ENCODE data around the gene GRIN2D.
"Not testable (repeated sequence)": the region's sequence is repeated elsewhere in the genome, so short reads cannot be mapped to it uniquely, and the experiment has no call there.

GRIN2D gene

GRCh38 chr19:48368936-48369335 is 24.5 kb upstream of the GRIN2D start (continued):
- TF ChIP-seq ZNF266 (tag by site-specific recombination; IDR thresholded peaks at IDR 0.05; ENCODE audit: low read depth), result no peak
- no peak for TF ChIP-seq ZNF513 (tag by site-specific recombination; IDR thresholded peaks at IDR 0.05)
- no peak for TF ChIP-seq KLF9 (tag by site-specific recombination; IDR thresholded peaks at IDR 0.05; ENCODE audit: low read depth)

- Histone ChIP-seq H3K4me1 (ENCODE audit: control insufficient read depth, insufficient read depth, low read length) (peaks cover 12% of the 10 kb centered on the region), H3K27ac (ENCODE audit: extremely low read depth, low read depth, low read length) (no peak overlapping the region), H3K4me3 (ENCODE audit: low read depth, low read length) (no peak overlapping the region), H3K9me3 (ENCODE audit: control insufficient read depth, insufficient read depth, low read depth, low read length) (no peaks in the 10 kb centered on the region), H3K36me3 (ENCODE audit: control insufficient read depth in 2 of 2, insufficient read depth in 1 of 2, low read length in 2 of 2) (no peaks in the 10 kb centered on the region; a peak in 1 of 3 replicates)
- ChIA-PET CTCF (interaction anchor here (1.0 kb wide), 1 partner anchor 20 kb away, joined by 4 read pairs; the partner anchor contains the start of gene KDELR1), POLR2A (interaction anchor here (0.5 to 1.1 kb wide), 3 partner anchors 39 to 50 kb away, joined by 4 to 5 read pairs (median 4); no protein-coding TSS in a partner anchor)
- TF ChIP-seq ZNF529 (tag by site-specific recombination; IDR thresholded peaks at IDR 0.05; ENCODE audit: insufficient replicate concordance) (no peak), ZNF837 (tag by site-specific recombination; IDR thresholded peaks at IDR 0.05) (no peak), ZNF664 (tag by site-specific recombination; IDR thresholded peaks at IDR 0.05) (no peak), ZNF660 (tag by site-specific recombination; IDR thresholded peaks at IDR 0.05) (no peak), KLF17 (tag by site-specific recombination; IDR thresholded peaks at IDR 0.05) (no peak), ZNF658 (tag by site-specific recombination; IDR thresholded peaks at IDR 0.05) (no peak), RBAK (tag by site-specific recombination; IDR thresholded peaks at IDR 0.05) (no peak), ZNF510 (tag by site-specific recombination; IDR thresholded peaks at IDR 0.05; ENCODE audit: insufficient replicate concordance) (no peak), ZBTB48 (tag by site-specific recombination; IDR thresholded peaks at IDR 0.05) (no peak), BCL6B (tag by site-specific recombination; IDR thresholded peaks at IDR 0.05) (no peak), ZNF155 (tag by site-specific recombination; IDR thresholded peaks at IDR 0.05) (no peak), KLF9 (tag by site-specific recombination; IDR thresholded peaks at IDR 0.05; ENCODE audit: low read depth) (no peak)
Measured at GRCh38 chr19:48370955-48371354, 22.5 kb upstream of the GRIN2D start.

GRCh38 chr19:48371367-48371766 is 22.1 kb upstream of the GRIN2D start:
- no peak overlapping the region for H3K27ac ChIP-seq (ENCODE audit: extremely low read depth, low read depth, low read length)
- no peak overlapping the region for H3K4me3 ChIP-seq (ENCODE audit: low read depth, low read length)
- H3K36me3 ChIP-seq (ENCODE audit: control insufficient read depth in 2 of 2, insufficient read depth in 1 of 2, low read length in 2 of 2), result no peaks in the 10 kb centered on the region; a peak in 1 of 3 replicates
- ChIA-PET CTCF (interaction anchor here (0.6 kb wide), 1 partner anchor 16 kb away, joined by 3 read pairs; no protein-coding TSS in a partner anchor), POLR2A (interaction anchor here (0.5 to 1.1 kb wide), 3 partner anchors 39 to 50 kb away, joined by 4 to 5 read pairs (median 4); no protein-coding TSS in a partner anchor)
- no peak for TF ChIP-seq ZBTB21 (tag by site-specific recombination; IDR thresholded peaks at IDR 0.05)
- 0 out of 2 replicates have a peak, but pooled peaks have one; percentile 13 for TF ChIP-seq ZNF362 (tag by site-specific recombination; IDR thresholded peaks at IDR 0.05)
- no peak for TF ChIP-seq ZNF707 (tag by site-specific recombination; IDR thresholded peaks at IDR 0.05)
- peaks cover 12% of the 10 kb centered on the region for H3K4me1 ChIP-seq (ENCODE audit: control insufficient read depth, insufficient read depth, low read length)
- no peaks in the 10 kb centered on the region for H3K9me3 ChIP-seq (ENCODE audit: control insufficient read depth, insufficient read depth, low read depth, low read length)

GRCh38 chr19:48371771-48372170 is 21.7 kb upstream of the GRIN2D start:
- CTCF ChIA-PET, result interaction anchor here (0.6 kb wide), 1 partner anchor 15 kb away, joined by 3 read pairs; no protein-coding TSS in a partner anchor
- not testable (repeated sequence) for H3K27ac ChIP-seq (ENCODE audit: extremely low read depth, low read depth, low read length); H3K4me3 ChIP-seq (ENCODE audit: low read depth, low read length); H3K9me3 ChIP-seq (ENCODE audit: control insufficient read depth, insufficient read depth, low read depth, low read length); H3K36me3 ChIP-seq (ENCODE audit: control insufficient read depth in 2 of 2, insufficient read depth in 1 of 2, low read length in 2 of 2)
- H3K4me1 ChIP-seq (ENCODE audit: control insufficient read depth, insufficient read depth, low read length), result peaks cover 12% of the 10 kb centered on the region
- POLR2A ChIA-PET, result interaction anchor here (0.6 to 1.1 kb wide), 2 partner anchors 43 to 50 kb away, joined by 4 read pairs; no protein-coding TSS in a partner anchor
